OCI-LY3 (cell line): Measurements from ENCODE around the gene RASSF6.

Experiments used
- EZH2phosphoT487 ChIP-seq: fragments of 200-600 bp; shearing (Covaris generic); IDR thresholded peaks from 2 replicates; pipeline ENCODE4 v1.6.1; 2018; ENCODE audit warnings: antibody characterized with exemption, mixed run types, low read depth
- TF ChIP-seq, protein P1 (sequence below): fragments of 200-600, 300-600 bp; sonication (generic); IDR thresholded peaks from 2 replicates; pipeline ENCODE4 v1.5.1; 2014; ENCODE audit warnings: antibody characterized with exemption, low read length, low read depth

DNA sequence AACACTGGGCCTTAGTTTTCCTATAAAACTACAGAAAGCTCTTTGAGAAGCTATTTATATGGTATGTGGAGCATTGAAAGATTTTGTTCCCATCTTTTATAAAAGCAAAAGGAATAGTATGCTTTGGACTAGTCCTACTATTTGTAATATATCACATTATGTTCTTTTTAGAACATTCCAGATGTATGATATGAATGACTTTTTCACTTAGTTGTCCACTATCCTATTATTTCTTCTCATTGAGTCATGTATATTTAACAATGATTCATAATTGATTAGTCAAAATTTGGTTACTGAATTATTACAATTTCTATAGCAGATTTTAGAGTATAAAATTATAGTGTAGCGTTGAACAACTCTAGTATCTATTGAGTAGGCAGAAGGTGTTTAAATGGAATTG lies 34.2 kb downstream of the RASSF6 start:
- TF ChIP-seq, protein P1, sequence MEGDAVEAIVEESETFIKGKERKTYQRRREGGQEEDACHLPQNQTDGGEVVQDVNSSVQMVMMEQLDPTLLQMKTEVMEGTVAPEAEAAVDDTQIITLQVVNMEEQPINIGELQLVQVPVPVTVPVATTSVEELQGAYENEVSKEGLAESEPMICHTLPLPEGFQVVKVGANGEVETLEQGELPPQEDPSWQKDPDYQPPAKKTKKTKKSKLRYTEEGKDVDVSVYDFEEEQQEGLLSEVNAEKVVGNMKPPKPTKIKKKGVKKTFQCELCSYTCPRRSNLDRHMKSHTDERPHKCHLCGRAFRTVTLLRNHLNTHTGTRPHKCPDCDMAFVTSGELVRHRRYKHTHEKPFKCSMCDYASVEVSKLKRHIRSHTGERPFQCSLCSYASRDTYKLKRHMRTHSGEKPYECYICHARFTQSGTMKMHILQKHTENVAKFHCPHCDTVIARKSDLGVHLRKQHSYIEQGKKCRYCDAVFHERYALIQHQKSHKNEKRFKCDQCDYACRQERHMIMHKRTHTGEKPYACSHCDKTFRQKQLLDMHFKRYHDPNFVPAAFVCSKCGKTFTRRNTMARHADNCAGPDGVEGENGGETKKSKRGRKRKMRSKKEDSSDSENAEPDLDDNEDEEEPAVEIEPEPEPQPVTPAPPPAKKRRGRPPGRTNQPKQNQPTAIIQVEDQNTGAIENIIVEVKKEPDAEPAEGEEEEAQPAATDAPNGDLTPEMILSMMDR = no peak
- no peak for TF ChIP-seq EZH2phosphoT487
